ENCODE data around the gene CMSS1.

The CMSS1 gene

GRCh38 chr3:100209169-100209568 lies 391.5 kb downstream of the CMSS1 start:
- no peak for DNase-seq (ENCODE audit: low spot score)
- no peak overlapping the region for H3K27ac ChIP-seq
- no peak for TF ChIP-seq CTCF (conservative IDR thresholded peaks at IDR 0.05; ENCODE audit: low read depth)
- POLR2A ChIA-PET (ENCODE audit: low non-redundant PET) = no interaction called here
- CTCF ChIA-PET = interaction anchor here (0.6 kb wide), 1 partner anchor 22 kb away, joined by 3 read pairs; no protein-coding TSS in a partner anchor

- H3K27ac ChIP-seq = no peak overlapping the region
- TF ChIP-seq CTCF (conservative IDR thresholded peaks at IDR 0.05; ENCODE audit: low read depth) = no peak
- POLR2A ChIA-PET (ENCODE audit: low non-redundant PET) = no interaction called here
- no peak for DNase-seq (ENCODE audit: low spot score)
- CTCF ChIA-PET = interaction anchor here (0.5 to 1.1 kb wide), 2 partner anchors 9 to 1216 kb away, joined by 3 to 4 read pairs; no protein-coding TSS in a partner anchor
These were observed 392.5 kb downstream of the CMSS1 start for GRCh38 chr3:100209948-100210771.

- H3K27ac ChIP-seq = no peak overlapping the region
- TF ChIP-seq CTCF (conservative IDR thresholded peaks at IDR 0.05; ENCODE audit: low read depth) = no peak
- DNase-seq (ENCODE audit: low spot score) = no peak
- ChIA-PET POLR2A (ENCODE audit: low non-redundant PET) (no interaction called here), CTCF (interaction anchor here (1.1 kb wide), 1 partner anchor 8 kb away, joined by 3 read pairs; no protein-coding TSS in a partner anchor)
These were observed 393.1 kb downstream of the CMSS1 start for GRCh38 chr3:100210772-100211135.

GRCh38 chr3:100213891-100214573 lies 396.4 kb downstream of the CMSS1 start:
- ChIA-PET POLR2A (ENCODE audit: low non-redundant PET) (no interaction called here), CTCF (no interaction called here)
- no peak overlapping the region for H3K27ac ChIP-seq
- TF ChIP-seq CTCF (conservative IDR thresholded peaks at IDR 0.05; ENCODE audit: low read depth) = no peak
- peak; percentile 21 for DNase-seq (ENCODE audit: low spot score)

- no peak for DNase-seq (ENCODE audit: low spot score)
- no peak overlapping the region for H3K27ac ChIP-seq
- ChIA-PET CTCF (no interaction called here), POLR2A (ENCODE audit: low non-redundant PET) (no interaction called here)
- TF ChIP-seq CTCF (conservative IDR thresholded peaks at IDR 0.05; ENCODE audit: low read depth) = no peak
These were observed 396.9 kb downstream of the CMSS1 start for GRCh38 chr3:100214574-100214964.

GRCh38 chr3:100216713-100217112 lies 399.1 kb downstream of the CMSS1 start:
- ChIA-PET POLR2A (ENCODE audit: low non-redundant PET) (interaction anchor here (0.6 kb wide), 1 partner anchor 16 kb away, joined by 3 read pairs; no protein-coding TSS in a partner anchor), CTCF (no interaction called here)
- DNase-seq (ENCODE audit: low spot score) = no peak
- H3K27ac ChIP-seq = no peak overlapping the region
- no peak for TF ChIP-seq CTCF (conservative IDR thresholded peaks at IDR 0.05; ENCODE audit: low read depth)

All from RWPE1 (cell line).